Inferior parietal cortex (tissue), 1 donor: ENCODE results near the gene SULF2.

Source experiments
- DNase-seq: peaks from one replicate; pipeline ENCODE4 v3.0.0-alpha.2; 2016; ENCODE audit errors: extremely low spot score

SULF2 gene

GRCh38 chr20:47669152-47669425 is 116.2 kb downstream of the SULF2 start:
- DNase-seq = no peak

GRCh38 chr20:47668313-47669151 is 116.7 kb downstream of the SULF2 start:
- no peak for DNase-seq

GRCh38 chr20:47667531-47668312 is 117.6 kb downstream of the SULF2 start:
- DNase-seq = no peak

GRCh38 chr20:47667086-47667485 is 118.2 kb downstream of the SULF2 start:
- no peak for DNase-seq

- no peak for DNase-seq
Observed at GRCh38 chr20:47666304-47666703, 119.0 kb downstream of the SULF2 start.

- no peak for DNase-seq
Observed at GRCh38 chr20:47665221-47665991, 119.9 kb downstream of the SULF2 start.

- no peak for DNase-seq
Observed at GRCh38 chr20:47664744-47665143, 120.5 kb downstream of the SULF2 start.

GRCh38 chr20:47664068-47664437 is 121.2 kb downstream of the SULF2 start:
- no peak for DNase-seq

GRCh38 chr20:47663354-47664067 is 121.8 kb downstream of the SULF2 start:
- peak; percentile 88 for DNase-seq

GRCh38 chr20:47662483-47663353 is 122.6 kb downstream of the SULF2 start:
- DNase-seq = no peak

- DNase-seq = no peak
Observed at GRCh38 chr20:47661714-47662113, 123.6 kb downstream of the SULF2 start.

- DNase-seq = no peak
Observed at GRCh38 chr20:47660983-47661700, 124.1 kb downstream of the SULF2 start.

GRCh38 chr20:47660602-47660905 is 124.7 kb downstream of the SULF2 start:
- no peak for DNase-seq

GRCh38 chr20:47659904-47660601 is 125.2 kb downstream of the SULF2 start:
- no peak for DNase-seq

- no peak for DNase-seq
Observed at GRCh38 chr20:47656318-47656717, 129.0 kb downstream of the SULF2 start.

- DNase-seq = no peak
Observed at GRCh38 chr20:47655635-47656034, 129.6 kb downstream of the SULF2 start.

GRCh38 chr20:47654370-47654769 is 130.9 kb downstream of the SULF2 start:
- no peak for DNase-seq

- DNase-seq = no peak
Observed at GRCh38 chr20:47653869-47654268, 131.4 kb downstream of the SULF2 start.

GRCh38 chr20:47652794-47653193 is 132.5 kb downstream of the SULF2 start:
- no peak for DNase-seq

GRCh38 chr20:47652301-47652700 is 133.0 kb downstream of the SULF2 start:
- no peak for DNase-seq
